ENCODE data around the gene CIRBP. TPM values are rescaled to one million over a fixed set of nuclear protein-coding genes. Genes with fewer than 3 reads are reported as not detected.

The CIRBP gene
- total and polyA plus RNA-seq, 9 of the 15 experiments (the other 6 are each of a cell fraction or from before 2014, with no cell fraction given): 20.5 to 327 (median 176) TPM

GRCh38 chr19:1269478-1270212, 513 bp downstream of the CIRBP start (continued):
- TF ChIP-seq MGA (IDR thresholded peaks at IDR 0.05) (no peak; the same call in 1 of the 2 replicates), ZNF717 (CRISPR knock-in tag; IDR thresholded peaks at IDR 0.05) (no peak), ZBTB33 (CRISPR knock-in tag; IDR thresholded peaks at IDR 0.05) (no peak), POLR2H (tag; IDR thresholded peaks at IDR 0.05; ENCODE audit: low read depth) (peak; percentile 93), MLLT1 (IDR thresholded peaks at IDR 0.05) (peak; percentile 32 to 44; a peak in 2 of 4 replicates), MAFK (IDR thresholded peaks at IDR 0.05; ENCODE audit: low read length) (no peak), ZFP36 (IDR thresholded peaks at IDR 0.05; ENCODE audit: low read depth, low read length, partially characterized antibody) (no peak), ZNF197 (CRISPR knock-in tag; IDR thresholded peaks at IDR 0.05; ENCODE audit: low read depth) (peak; percentile 52; the same call in 1 of the 2 replicates), ARID1B (IDR thresholded peaks at IDR 0.05) (peak; percentile 25; the same call in 1 of the 2 replicates), NCOA1 (IDR thresholded peaks at IDR 0.05; ENCODE audit: low read depth) (no peak)
- TF ChIP-seq, protein P1, sequence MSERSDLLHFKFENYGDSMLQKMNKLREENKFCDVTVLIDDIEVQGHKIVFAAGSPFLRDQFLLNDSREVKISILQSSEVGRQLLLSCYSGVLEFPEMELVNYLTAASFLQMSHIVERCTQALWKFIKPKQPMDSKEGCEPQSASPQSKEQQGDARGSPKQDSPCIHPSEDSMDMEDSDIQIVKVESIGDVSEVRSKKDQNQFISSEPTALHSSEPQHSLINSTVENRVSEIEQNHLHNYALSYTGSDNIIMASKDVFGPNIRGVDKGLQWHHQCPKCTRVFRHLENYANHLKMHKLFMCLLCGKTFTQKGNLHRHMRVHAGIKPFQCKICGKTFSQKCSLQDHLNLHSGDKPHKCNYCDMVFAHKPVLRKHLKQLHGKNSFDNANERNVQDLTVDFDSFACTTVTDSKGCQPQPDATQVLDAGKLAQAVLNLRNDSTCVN (CRISPR knock-in tag; IDR thresholded peaks at IDR 0.05): no peak

Data from K562 (cell line).